GM21381 (cell line): ENCODE results near the gene SDCCAG8.

Experiments
- ATAC-seq: cut with Tn5 transposase; IDR thresholded peaks from one replicate; pipeline ENCODE4 v1.9.1; 2021; ENCODE audit warnings: mild to moderate bottlenecking, moderate library complexity; ENCODE audit not compliant: unreplicated experiment

SDCCAG8 gene

GRCh38 chr1:243497939-243498681 lies 242.3 kb downstream of the SDCCAG8 start:
- ATAC-seq = no peak

- ATAC-seq = no peak
These were observed 243.4 kb downstream of the SDCCAG8 start for GRCh38 chr1:243499248-243499647.

- no peak for ATAC-seq
These were observed 243.9 kb downstream of the SDCCAG8 start for GRCh38 chr1:243499711-243500110.

DNA sequence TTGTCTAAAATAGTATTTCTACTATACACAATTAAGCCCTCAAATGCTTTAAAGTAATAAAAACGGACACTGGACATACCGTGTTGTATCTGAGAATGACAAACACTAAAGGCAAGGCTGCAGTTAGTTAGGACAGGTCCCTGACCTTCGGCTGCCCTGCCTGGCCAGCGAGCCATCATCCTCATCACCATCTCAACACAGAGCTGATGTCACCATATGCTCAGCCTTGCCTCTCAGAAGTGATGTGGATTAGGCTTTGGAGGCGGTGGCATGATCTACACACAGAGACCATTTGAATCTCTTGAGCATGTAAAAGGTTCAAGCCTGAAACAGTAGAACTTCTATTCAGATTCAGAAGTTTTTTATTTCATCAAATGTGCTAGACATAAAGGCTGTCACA lies 244.7 kb downstream of the SDCCAG8 start:
- ATAC-seq = no peak

GRCh38 chr1:243501002-243501401 lies 245.2 kb downstream of the SDCCAG8 start:
- no peak for ATAC-seq

GRCh38 chr1:243503155-243503554 lies 247.3 kb downstream of the SDCCAG8 start:
- no peak for ATAC-seq

DNA sequence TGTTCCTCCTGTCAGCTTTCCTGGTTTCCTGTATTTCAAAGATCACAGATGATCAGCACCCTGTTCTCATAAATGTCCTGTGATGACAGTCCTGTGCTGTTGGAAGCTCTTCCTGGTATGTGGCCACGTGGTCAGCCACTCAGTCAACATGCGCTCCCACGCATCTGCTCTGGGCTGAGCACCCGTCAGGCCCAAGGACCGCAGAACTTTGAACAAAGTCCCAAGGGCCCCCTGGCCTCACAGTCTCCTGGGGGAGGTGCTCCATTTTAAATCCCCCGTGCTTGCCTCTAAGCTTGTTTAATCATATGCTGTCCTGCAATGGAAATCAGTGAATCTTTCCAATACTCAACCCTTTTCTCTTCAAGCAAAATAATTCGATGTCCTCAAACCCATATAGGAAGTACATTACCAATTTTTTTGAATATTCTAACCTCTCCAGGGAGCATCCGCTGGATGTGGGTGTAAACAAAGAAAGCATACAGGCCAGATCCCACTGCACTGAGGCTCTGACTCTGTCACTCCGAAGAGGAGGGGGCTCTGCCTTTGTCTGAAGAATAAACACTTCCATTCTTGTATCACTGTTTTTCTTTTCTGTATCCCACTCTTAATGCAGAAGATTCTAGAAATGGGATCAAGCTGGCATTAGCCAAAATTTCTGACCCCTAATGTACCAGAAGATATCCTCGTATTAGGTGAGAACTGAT lies 250.3 kb downstream of the SDCCAG8 start:
- ATAC-seq = peak; percentile 43

GRCh38 chr1:243507001-243507671 lies 251.3 kb downstream of the SDCCAG8 start:
- no peak for ATAC-seq

DNA sequence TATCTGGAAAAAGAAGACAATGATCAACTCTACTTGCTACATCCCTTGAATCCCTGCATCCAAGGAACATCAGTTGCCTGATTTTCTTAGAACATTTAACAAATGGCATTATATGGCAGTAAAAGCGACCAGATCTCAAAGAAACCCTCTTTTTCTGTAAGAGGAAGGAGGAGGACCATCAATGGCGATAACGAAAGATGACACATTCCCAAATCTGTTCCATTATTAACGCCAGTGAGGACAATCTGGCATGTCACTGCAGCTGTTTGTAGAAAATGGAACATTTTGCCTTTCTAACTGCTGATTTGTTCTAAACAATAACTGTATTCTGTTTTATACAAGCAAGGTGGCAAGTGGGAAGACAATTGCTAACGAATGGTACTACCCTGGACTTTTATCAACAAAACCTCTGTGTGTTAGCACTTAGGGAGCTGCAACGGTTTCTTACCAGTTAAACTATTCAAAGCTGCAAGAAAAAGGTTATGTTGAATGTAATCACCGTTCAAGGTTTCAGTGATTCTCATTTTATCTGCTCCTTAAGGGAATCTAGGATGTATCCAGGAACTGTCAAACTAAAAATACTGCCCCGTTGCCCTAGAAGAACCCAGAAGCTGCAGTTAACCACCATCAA lies 251.9 kb downstream of the SDCCAG8 start:
- no peak for ATAC-seq

- ATAC-seq = peak; percentile 73
These were observed 252.5 kb downstream of the SDCCAG8 start for GRCh38 chr1:243508303-243508713.

- no peak for ATAC-seq
These were observed 253.1 kb downstream of the SDCCAG8 start for GRCh38 chr1:243508943-243509342.

DNA sequence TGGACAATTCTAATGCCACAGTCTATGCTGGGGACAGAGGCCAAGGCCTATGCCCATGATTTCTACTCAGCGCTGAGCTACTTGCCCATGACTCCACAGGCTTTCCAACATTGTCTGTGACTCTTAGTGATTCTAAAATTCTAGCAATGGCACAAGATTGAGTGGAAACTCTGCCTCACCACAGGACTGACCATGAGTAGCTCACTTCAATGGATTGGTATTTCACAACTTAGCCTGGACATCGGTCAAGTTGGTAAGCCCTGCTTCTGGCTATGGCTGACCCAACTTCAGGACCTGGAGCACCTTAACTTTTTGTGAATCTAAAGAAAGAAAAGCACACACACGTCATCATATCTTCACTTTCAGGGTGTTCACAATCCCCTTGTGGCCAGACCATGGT lies 255.1 kb downstream of the SDCCAG8 start:
- no peak for ATAC-seq

- ATAC-seq = no peak
These were observed 258.1 kb downstream of the SDCCAG8 start for GRCh38 chr1:243513726-243514491.

GRCh38 chr1:243514927-243515326 lies 259.1 kb downstream of the SDCCAG8 start:
- no peak for ATAC-seq

- ATAC-seq = no peak
These were observed 265.0 kb downstream of the SDCCAG8 start for GRCh38 chr1:243520831-243521230.

- ATAC-seq = no peak
These were observed 267.9 kb downstream of the SDCCAG8 start for GRCh38 chr1:243523766-243524165.

DNA sequence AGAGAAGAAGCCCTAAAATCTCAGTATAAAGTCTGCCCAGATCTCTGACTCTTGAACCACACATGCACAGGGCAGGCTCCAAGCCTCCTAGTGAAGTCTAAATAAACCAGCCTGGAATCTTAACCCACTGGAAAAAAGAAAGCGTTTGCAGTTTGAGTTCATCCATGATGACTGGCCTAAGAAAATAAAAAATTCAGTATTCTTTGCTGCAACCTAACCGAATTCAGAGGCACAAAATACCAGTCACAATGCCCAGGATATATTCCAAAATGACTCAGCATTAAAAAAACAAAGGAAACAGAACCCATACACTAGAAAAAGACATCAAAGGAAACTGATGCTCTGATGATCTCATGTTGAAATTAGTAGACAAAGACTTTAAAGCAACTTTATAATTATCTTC lies 269.2 kb downstream of the SDCCAG8 start:
- no peak for ATAC-seq

DNA sequence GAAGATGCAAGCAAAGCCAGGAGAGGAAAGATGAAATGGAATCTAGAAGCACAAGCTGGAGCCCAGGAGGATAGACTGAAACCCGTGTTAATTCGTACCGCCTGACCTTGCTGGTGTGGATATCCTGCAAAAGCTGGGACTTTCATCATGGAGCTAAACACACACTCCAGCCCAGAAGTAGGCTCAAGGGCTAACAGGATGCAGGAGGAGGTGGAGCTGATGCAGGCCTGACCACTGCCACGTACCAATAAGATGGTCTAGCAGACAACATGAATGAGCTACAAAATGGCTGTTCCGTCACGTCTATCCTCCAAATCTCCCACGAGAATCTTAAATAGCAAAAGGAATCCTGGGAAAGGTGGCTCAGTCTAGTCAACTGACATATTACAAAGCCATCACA lies 270.3 kb downstream of the SDCCAG8 start:
- no peak for ATAC-seq

DNA sequence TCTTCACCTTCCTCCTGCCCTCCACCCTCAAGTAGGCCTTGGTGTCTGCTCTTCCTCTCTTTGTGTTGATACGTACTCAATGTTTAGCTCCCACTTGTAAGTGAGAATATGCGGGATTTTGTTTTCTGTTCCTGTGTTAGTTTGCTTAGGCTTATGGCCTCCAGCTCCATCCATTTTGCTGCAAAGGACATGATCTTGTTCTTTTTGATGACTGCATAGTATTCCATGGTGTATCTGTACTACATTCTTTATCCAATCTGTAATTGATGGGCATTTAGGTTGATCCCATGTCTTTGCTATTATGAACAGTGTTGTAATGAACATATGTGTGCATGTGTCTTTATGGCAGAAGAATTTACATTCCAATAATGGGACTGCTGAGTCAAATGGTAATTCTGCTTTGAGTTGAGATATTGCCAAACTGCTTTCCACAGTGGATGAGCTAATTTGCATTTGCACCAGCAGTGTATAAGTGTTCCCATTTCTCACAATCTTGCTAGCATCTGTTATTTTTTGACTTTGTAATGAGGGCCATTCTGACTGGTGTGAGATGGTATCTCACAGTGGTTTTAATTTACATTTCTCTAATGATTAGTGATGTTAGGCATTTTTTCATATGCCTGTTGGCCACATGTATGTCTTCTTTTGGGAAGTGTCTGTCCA lies 272.7 kb downstream of the SDCCAG8 start:
- no peak for ATAC-seq

DNA sequence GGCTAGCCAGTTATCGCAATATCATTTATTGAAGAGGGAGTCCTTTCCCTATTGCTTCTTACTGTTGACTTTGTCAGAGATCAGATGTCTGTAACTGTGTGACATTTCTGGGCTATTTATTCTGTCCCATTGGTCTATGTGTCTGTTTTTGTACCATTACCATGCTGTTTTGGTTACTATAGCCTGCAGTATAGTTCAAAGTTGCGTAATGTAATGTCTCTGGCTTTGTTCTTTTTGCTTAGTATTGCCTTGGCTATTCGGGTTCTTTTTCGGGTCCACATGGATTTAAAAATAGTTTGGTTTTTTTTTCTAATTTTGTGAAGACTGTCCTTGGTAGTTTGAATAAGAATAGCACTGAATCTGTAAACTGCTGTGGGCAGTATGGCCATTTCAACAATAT lies 273.7 kb downstream of the SDCCAG8 start:
- no peak for ATAC-seq
